IMR-90 (cell line): ENCODE results near the gene ARHGAP12. TPM values are rescaled to one million over a fixed set of nuclear protein-coding genes. Genes with fewer than 3 reads are reported as not detected.

Experiments
- ATAC-seq: fragments of 200-7000 bp; cut with Tn5 transposase; 2 replicates; pipeline ENCODE4 v1.9.1; 2020; ENCODE audit warnings: low read depth, mild to moderate bottlenecking, moderate library complexity
- BruUV-seq: library from RNA; stranded (reverse); fragments of 400-500 nt; replicated peaks from 2 replicates; lab custom pipeline; 2021; lab: Mats Ljungman, UMichigan
- CTCF ChIA-PET: fragments of 300-600 bp; formaldehyde crosslinking; extraction: SDS; loops from one replicate; lab custom pipeline; 2021; ENCODE audit warnings: antibody characterized with exemption; lab: Yijun Ruan, JAX
- POLR2A ChIA-PET: fragments of 300-600 bp; sonication (Branson Sonifier 250); formaldehyde crosslinking; loops from one replicate; lab custom pipeline; 2022; ENCODE audit warnings: antibody characterized with exemption; ENCODE audit not compliant: unreplicated experiment; lab: Charles Lee
- DNase-seq: peaks from one replicate; pipeline ENCODE4 v3.0.0; 2013
- H2AFZ ChIP-seq: replicated peaks from 2 replicates; pipeline ENCODE3; 2013; ENCODE audit warnings: low read length, mild to moderate bottlenecking; ENCODE audit not compliant: poor library complexity
- H2AK5ac ChIP-seq: 2 replicates; pipeline ENCODE4 v1.6.1; 2013; ENCODE audit warnings: low read depth, low read length, inconsistent platforms
- H2AK9ac ChIP-seq: replicated peaks from 2 replicates; pipeline ENCODE3; 2013; ENCODE audit warnings: mild to moderate bottlenecking, low read depth, low read length, moderate library complexity; ENCODE audit not compliant: poor library complexity
- H2BK120ac ChIP-seq: 2 replicates; pipeline ENCODE4 v1.6.1; 2013; ENCODE audit warnings: low read depth, low read length, inconsistent platforms
- H2BK15ac ChIP-seq: 3 replicates; pipeline ENCODE4 v1.6.1; 2013; ENCODE audit warnings: low read depth, low read length, inconsistent platforms
- H2BK20ac ChIP-seq: 2 replicates; pipeline ENCODE4 v1.6.1; 2013; ENCODE audit warnings: low read depth, mild to moderate bottlenecking, inconsistent platforms, low read length, moderate library complexity
- H2BK5ac ChIP-seq: 2 replicates; pipeline ENCODE4 v1.6.1; 2013; ENCODE audit warnings: mild to moderate bottlenecking, low read depth, low read length, inconsistent platforms; ENCODE audit not compliant: poor library complexity, severe bottlenecking
- H3K14ac ChIP-seq: replicated peaks from 2 replicates; pipeline ENCODE4 v1.6.1; 2013; ENCODE audit warnings: low read depth, low read length, inconsistent platforms
- H3K18ac ChIP-seq: 2 replicates; pipeline ENCODE4 v1.6.1; 2013; ENCODE audit warnings: low read depth, low read length, control low read depth
- H3K23ac ChIP-seq: 2 replicates; pipeline ENCODE4 v1.6.1; 2013; ENCODE audit warnings: low read depth, low read length, inconsistent platforms
- H3K27ac ChIP-seq: 2 replicates; pipeline ENCODE4 v1.5.1; 2013; ENCODE audit warnings: mild to moderate bottlenecking, control low read depth, low read length; ENCODE audit not compliant: insufficient read depth
- H3K27me3 ChIP-seq: 2 replicates; pipeline ENCODE4 v1.6.1; 2013; ENCODE audit warnings: low read length; ENCODE audit not compliant: control insufficient read depth, insufficient read depth
- H3K36me3 ChIP-seq: 2 replicates; pipeline ENCODE4 v1.6.1; 2013; ENCODE audit warnings: low read length, mixed read lengths; ENCODE audit not compliant: control insufficient read depth, insufficient read depth
- H3K4ac ChIP-seq: 2 replicates; pipeline ENCODE4 v1.6.1; 2013; ENCODE audit warnings: low read depth, low read length, inconsistent platforms
- H3K4me1 ChIP-seq: 2 replicates; pipeline ENCODE4 v1.6.1; 2013; ENCODE audit warnings: low read length, mixed read lengths; ENCODE audit not compliant: control insufficient read depth, insufficient read depth
- H3K4me2 ChIP-seq: 2 replicates; pipeline ENCODE4 v1.6.1; 2013; ENCODE audit warnings: low read depth, mild to moderate bottlenecking, control low read depth, low read length, moderate library complexity
- H3K4me3 ChIP-seq: 2 replicates; pipeline ENCODE4 v1.5.1; 2013; ENCODE audit warnings: low read depth, mild to moderate bottlenecking, control low read depth, low read length, moderate library complexity; ENCODE audit not compliant: insufficient read depth
- H3K56ac ChIP-seq: 2 replicates; pipeline ENCODE4 v1.6.1; 2013; ENCODE audit warnings: low read length, inconsistent platforms; ENCODE audit not compliant: insufficient read depth; ENCODE audit errors: extremely low read depth
- H3K79me1 ChIP-seq, 2 experiments: 2 replicates each; pipeline ENCODE4 v1.6.1; 2013; ENCODE audit warnings: low read length in 2 of 2, inconsistent platforms in 1 of 2, low read depth in 1 of 2
- H3K9ac ChIP-seq: 2 replicates; pipeline ENCODE4 v1.6.1; 2013; ENCODE audit warnings: low read depth, low read length, control low read depth
- H3K9me1 ChIP-seq: 2 replicates; pipeline ENCODE4 v1.6.1; 2013; ENCODE audit warnings: low read length, inconsistent platforms; ENCODE audit not compliant: insufficient read depth
- H3K9me3 ChIP-seq: 2 replicates; pipeline ENCODE4 v1.6.1; 2013; ENCODE audit warnings: low read length; ENCODE audit not compliant: control insufficient read depth, insufficient read depth
- H4K20me1 ChIP-seq: 2 replicates; pipeline ENCODE4 v1.6.1; 2013; ENCODE audit warnings: low read length, inconsistent platforms; ENCODE audit not compliant: insufficient read depth
- H4K5ac ChIP-seq: 2 replicates; pipeline ENCODE4 v1.6.1; 2013; ENCODE audit warnings: mild to moderate bottlenecking, low read depth, low read length, control low read depth
- H4K8ac ChIP-seq, 2 experiments: 2 replicates each; pipeline ENCODE4 v1.6.1; 2013; ENCODE audit warnings: low read depth in 2 of 2, low read length in 2 of 2, control low read depth in 1 of 2, inconsistent platforms in 1 of 2
- H4K91ac ChIP-seq: 2 replicates; pipeline ENCODE4 v1.6.1; 2013; ENCODE audit warnings: low read depth, low read length, inconsistent platforms; ENCODE audit not compliant: insufficient read depth
- BHLHE40 ChIP-seq: fragments of 150-350 bp; IDR thresholded peaks from 2 replicates; pipeline ENCODE4 v1.6.1; 2016; ENCODE audit warnings: mild to moderate bottlenecking, low read depth, low read length
- CEBPB ChIP-seq: IDR thresholded peaks from 2 replicates; pipeline ENCODE4 v1.6.1; 2012; ENCODE audit warnings: low read depth, low read length, improper control_type of control experiment
- ELK1 ChIP-seq: fragments of 150-350 bp; IDR thresholded peaks from 2 replicates; pipeline ENCODE4 v1.6.1; 2016; ENCODE audit warnings: low read depth, mild to moderate bottlenecking, low read length, moderate library complexity, borderline replicate concordance
- FOS ChIP-seq: fragments of 150-350 bp; IDR thresholded peaks from 2 replicates; pipeline ENCODE4 v1.6.1; 2016; ENCODE audit warnings: low read depth, low read length
- MAFK ChIP-seq: IDR thresholded peaks from 2 replicates; pipeline ENCODE4 v1.6.1; 2012; ENCODE audit warnings: low read depth, low read length, improper control_type of control experiment
- MAZ ChIP-seq: IDR thresholded peaks from 2 replicates; pipeline ENCODE4 v1.6.1; 2012; ENCODE audit warnings: low read depth, mild to moderate bottlenecking, low read length, improper control_type of control experiment, moderate library complexity, borderline replicate concordance
- MXI1 ChIP-seq: IDR thresholded peaks from 2 replicates; pipeline ENCODE4 v1.6.1; 2012; ENCODE audit warnings: low read depth, mild to moderate bottlenecking, low read length, moderate library complexity, borderline replicate concordance
- NFE2L2 ChIP-seq: fragments of 150-350 bp; IDR thresholded peaks from 2 replicates; pipeline ENCODE4 v1.6.1; 2016; ENCODE audit warnings: low read depth, mild to moderate bottlenecking, low read length
- POLR2A ChIP-seq: IDR thresholded peaks from 2 replicates; pipeline ENCODE4 v1.6.1; 2012; ENCODE audit warnings: mild to moderate bottlenecking, low read depth, low read length
- RAD21 ChIP-seq: IDR thresholded peaks from 2 replicates; pipeline ENCODE4 v1.6.1; 2012; ENCODE audit warnings: low read length, improper control_type of control experiment
- RCOR1 ChIP-seq: IDR thresholded peaks from 2 replicates; pipeline ENCODE4 v1.6.1; 2012; ENCODE audit warnings: mild to moderate bottlenecking, low read length, improper control_type of control experiment; ENCODE audit not compliant: insufficient replicate concordance
- RFX5 ChIP-seq: IDR thresholded peaks from 2 replicates; pipeline ENCODE4 v1.8.0; 2012; ENCODE audit warnings: low read depth, mild to moderate bottlenecking, low read length, moderate library complexity
- SMC3 ChIP-seq: fragments of 150-350 bp; IDR thresholded peaks from 2 replicates; pipeline ENCODE4 v1.6.1; 2016; ENCODE audit warnings: low read depth, mild to moderate bottlenecking, antibody characterized with exemption, low read length, moderate library complexity
- WGBS, 2 experiments: methylation state at CpG; one replicate each; pipeline versions ENCODE4 v1.1.5 to v1.1.7; 2013; ENCODE audit warnings: missing lambda C conversion rate in 2 of 2; ENCODE audit not compliant: insufficient read length in 1 of 2; ENCODE audit errors: extremely low coverage in 2 of 2; 5-methylcytosine and 5-hydroxymethylcytosine counted together
- dilution Hi-C: fragments of 300-500 bp; cut with HindIII; formaldehyde crosslinking; loops from one replicate; pipeline ENCODE4 v1.14.3; 2018; ENCODE audit warnings: low sequenced_read_pairs; ENCODE audit not compliant: unreplicated experiment
- in situ Hi-C: fragments of 300-500 bp; cut with MboI; formaldehyde crosslinking; loops from 3 replicates; pipeline ENCODE4 v1.14.3; 2019; ENCODE audit warnings: low sequenced_read_pairs, inconsistent platforms, mixed read lengths
- intact Hi-C: fragments of 100-400 bp; cut with micrococcal nuclease; formaldehyde crosslinking; loops from 2 replicates; pipeline ENCODE4 v1.10.0; 2022
- polyA plus RNA-seq, 3 experiments: library from polyadenylated mRNA; depleted of rRNA; stranded (reverse); fragments of >200 nt; gene quantifications; 2 replicates each; pipeline ENCODE4 v1.2.3, GENCODE V29; 2012; ENCODE audit warnings: low replicate concordance in 1 of 3
- total RNA-seq: library from RNA; depleted of rRNA; stranded (reverse); fragments of >200 nt; gene quantifications from 2 replicates; pipeline ENCODE4 v1.2.3, GENCODE V29; 2012

Gene ARHGAP12
- total and polyA plus RNA-seq, 2 of the 4 experiments (the other 2 are of a cell fraction), result 9.0 to 28.5 TPM

GRCh38 chr10:31940839-31941653 is 12.4 kb upstream of the ARHGAP12 start:
- Histone ChIP-seq H3K4me2 (peak overlapping the region; percentile 57; the same call in 1 of the 2 replicates), H2AK9ac (no peak overlapping the region), H2BK120ac (peak overlapping the region; percentile 68; the same call in 1 of the 2 replicates), H3K4me3 (no peak overlapping the region), H2BK15ac (peak overlapping the region; percentile 60; the same call in 2 of the 3 replicates), H4K20me1 (no peaks in the 10 kb centered on the region), H3K27ac (no peak overlapping the region), H2BK5ac (peak overlapping the region; percentile 44), H3K9me1 (peaks cover 7% of the 10 kb centered on the region), H3K9me3 (no peaks in the 10 kb centered on the region), H3K14ac (no peak overlapping the region; the same call in 1 of the 2 replicates), H3K27me3 (no peaks in the 10 kb centered on the region), H3K9ac (no peak overlapping the region), H3K4ac (peak overlapping the region; percentile 53; the same call in 1 of the 2 replicates), H4K8ac (peak overlapping the region; percentile 1 to 7; a peak in 2 of 4 replicates), H3K36me3 (no peaks in the 10 kb centered on the region), H2AFZ (no peak overlapping the region), H3K23ac (no peak overlapping the region), H3K4me1 (peaks cover 10% of the 10 kb centered on the region), H3K56ac (no peak overlapping the region), H3K18ac (peak overlapping the region; percentile 11; the same call in 1 of the 2 replicates), H4K5ac (no peak overlapping the region), H3K79me1 (no peaks in the 10 kb centered on the region; a peak in 1 of 4 replicates), H2AK5ac (peak overlapping the region; percentile 82), H2BK20ac (peak overlapping the region; percentile 50; the same call in 1 of the 2 replicates), H4K91ac (peak overlapping the region; percentile 57)
- CTCF ChIA-PET, result no interaction called here
- peak; percentile 95 for DNase-seq
- POLR2A ChIA-PET, result no interaction called here
- in situ Hi-C loops, result no loop called here
- peak; percentile 60; the same call in 1 of the 2 replicates for TF ChIP-seq NFE2L2
- TF ChIP-seq FOS, result peak; percentile 97
- TF ChIP-seq ELK1, result no peak
- no peak for TF ChIP-seq POLR2A
- peak; percentile 67 for TF ChIP-seq RCOR1
- TF ChIP-seq MAFK, result peak; percentile 45; the same call in 1 of the 2 replicates
- TF ChIP-seq MXI1, result peak; percentile 30; the same call in 1 of the 2 replicates
- TF ChIP-seq MAZ, result peak; percentile 85
- peak; percentile 95 for TF ChIP-seq BHLHE40
- no peak for TF ChIP-seq RFX5
- peak; percentile 99 for TF ChIP-seq CEBPB
- TF ChIP-seq RAD21, result peak; percentile 13
- 0 out of 2 replicates have a peak, but pooled peaks have one; percentile 12 for TF ChIP-seq SMC3
- BruUV-seq, result no TSS peak
- dilution Hi-C loops, result no loop called here
- WGBS, 2 experiments, result no CpG with 5 or more reads among the region's 7 CpGs
- intact Hi-C loops, result no loop called here
- ATAC-seq, result peak; percentile 92
